HG02870 (cell line): ENCODE results near the gene DOCK9.
"Not testable (repeated sequence)": the region's sequence is repeated elsewhere in the genome, so short reads cannot be mapped to it uniquely, and the experiment has no call there.

ENCODE experiments used
- ATAC-seq: cut with Tn5 transposase; IDR thresholded peaks from one replicate; pipeline ENCODE4 v1.9.1; 2021; ENCODE audit warnings: mild to moderate bottlenecking, moderate library complexity; ENCODE audit not compliant: unreplicated experiment

The DOCK9 gene

GRCh38 chr13:98778749-98779148 lies 199.1 kb downstream of the DOCK9 start:
- no peak for ATAC-seq

- ATAC-seq, result no peak
These were observed 201.2 kb downstream of the DOCK9 start for GRCh38 chr13:98776644-98777043.

GRCh38 chr13:98775844-98776598 lies 201.8 kb downstream of the DOCK9 start:
- no peak for ATAC-seq

GRCh38 chr13:98775386-98775785 lies 202.5 kb downstream of the DOCK9 start:
- ATAC-seq, result no peak

GRCh38 chr13:98774776-98775175 lies 203.1 kb downstream of the DOCK9 start:
- no peak for ATAC-seq

- ATAC-seq, result no peak
These were observed 203.9 kb downstream of the DOCK9 start for GRCh38 chr13:98773921-98774320.

GRCh38 chr13:98772794-98773452 lies 204.9 kb downstream of the DOCK9 start:
- no peak for ATAC-seq

- no peak for ATAC-seq
These were observed 205.8 kb downstream of the DOCK9 start for GRCh38 chr13:98771838-98772611.

- ATAC-seq, result no peak
These were observed 208.1 kb downstream of the DOCK9 start for GRCh38 chr13:98769736-98770135.

GRCh38 chr13:98768522-98768921 lies 209.3 kb downstream of the DOCK9 start:
- no peak for ATAC-seq

- ATAC-seq, result no peak
These were observed 211.2 kb downstream of the DOCK9 start for GRCh38 chr13:98766697-98767096.

GRCh38 chr13:98765996-98766519 lies 211.8 kb downstream of the DOCK9 start:
- ATAC-seq, result no peak

GRCh38 chr13:98761986-98762616 lies 215.8 kb downstream of the DOCK9 start:
- peak; percentile 21 for ATAC-seq

- ATAC-seq, result peak; percentile 92
These were observed 216.5 kb downstream of the DOCK9 start for GRCh38 chr13:98761126-98761985.

- no peak for ATAC-seq
These were observed 222.1 kb downstream of the DOCK9 start for GRCh38 chr13:98755729-98756128.

- no peak for ATAC-seq
These were observed 222.7 kb downstream of the DOCK9 start for GRCh38 chr13:98755116-98755515.

- not testable (repeated sequence) for ATAC-seq
These were observed 223.4 kb downstream of the DOCK9 start for GRCh38 chr13:98754468-98754867.

GRCh38 chr13:98752467-98753290 lies 225.2 kb downstream of the DOCK9 start, which contains the start of gene SLC15A1:
TSS of gene SLC15A1 (minus strand) at chr13:98752672. CDS start at chr13:98752598, 74 bp downstream.
- ATAC-seq, result no peak

GRCh38 chr13:98751861-98752466 lies 225.9 kb downstream of the DOCK9 start:
- ATAC-seq, result no peak
